Measurements from ENCODE around the gene MILR1.
A peak's percentile ranks its signal among the peaks of the same experiment; 100 is the strongest.

MILR1 gene

DNA sequence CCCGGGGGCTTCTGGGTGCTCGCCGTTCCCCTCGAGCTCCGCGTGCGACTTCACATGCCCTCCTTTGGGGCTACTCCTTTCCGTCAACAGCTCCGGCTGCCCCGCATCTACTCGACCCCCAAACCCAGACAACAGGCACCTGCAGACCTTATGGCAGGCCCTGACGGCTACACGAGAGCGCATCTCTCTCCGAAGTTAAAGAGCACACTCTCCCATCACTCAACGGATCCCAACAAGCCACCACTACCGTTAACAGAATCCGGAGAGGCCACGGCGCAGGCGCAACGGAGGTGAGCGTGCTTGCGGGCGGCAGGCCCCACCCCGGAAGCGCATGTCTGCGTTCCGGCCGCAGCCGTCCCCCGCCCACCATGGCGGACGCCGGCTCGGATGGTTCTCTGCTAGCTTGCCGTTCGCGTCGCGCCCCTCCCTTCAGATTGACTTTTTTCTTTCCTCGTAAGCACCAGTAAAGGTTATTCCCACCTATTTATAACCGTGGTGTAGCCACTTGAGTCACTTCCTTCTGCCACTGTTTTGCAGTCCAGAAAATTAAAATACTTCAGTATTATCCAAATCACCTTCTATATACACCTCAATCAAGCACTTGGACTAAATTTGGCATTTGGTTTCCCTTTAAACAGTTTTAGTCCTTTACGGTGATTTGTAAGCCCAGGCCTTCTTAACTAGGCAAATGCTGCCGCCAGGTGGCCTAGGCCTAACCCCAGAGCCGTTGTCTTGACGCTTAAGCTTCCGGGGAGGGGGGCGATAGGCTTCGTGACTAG is 48.1 kb downstream of the MILR1 start, which contains the start of gene POLG2:
TSS of gene POLG2 (minus strand) at position 269 of the 779 bp plus-strand sequence. CDS start at position 183, 86 bp downstream.
- TF ChIP-seq, protein P1, sequence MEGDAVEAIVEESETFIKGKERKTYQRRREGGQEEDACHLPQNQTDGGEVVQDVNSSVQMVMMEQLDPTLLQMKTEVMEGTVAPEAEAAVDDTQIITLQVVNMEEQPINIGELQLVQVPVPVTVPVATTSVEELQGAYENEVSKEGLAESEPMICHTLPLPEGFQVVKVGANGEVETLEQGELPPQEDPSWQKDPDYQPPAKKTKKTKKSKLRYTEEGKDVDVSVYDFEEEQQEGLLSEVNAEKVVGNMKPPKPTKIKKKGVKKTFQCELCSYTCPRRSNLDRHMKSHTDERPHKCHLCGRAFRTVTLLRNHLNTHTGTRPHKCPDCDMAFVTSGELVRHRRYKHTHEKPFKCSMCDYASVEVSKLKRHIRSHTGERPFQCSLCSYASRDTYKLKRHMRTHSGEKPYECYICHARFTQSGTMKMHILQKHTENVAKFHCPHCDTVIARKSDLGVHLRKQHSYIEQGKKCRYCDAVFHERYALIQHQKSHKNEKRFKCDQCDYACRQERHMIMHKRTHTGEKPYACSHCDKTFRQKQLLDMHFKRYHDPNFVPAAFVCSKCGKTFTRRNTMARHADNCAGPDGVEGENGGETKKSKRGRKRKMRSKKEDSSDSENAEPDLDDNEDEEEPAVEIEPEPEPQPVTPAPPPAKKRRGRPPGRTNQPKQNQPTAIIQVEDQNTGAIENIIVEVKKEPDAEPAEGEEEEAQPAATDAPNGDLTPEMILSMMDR (IDR thresholded peaks at IDR 0.05; ENCODE audit: low read depth, low read length, missing control alignments), result peak; percentile 66
- H3K4me3 ChIP-seq (ENCODE audit: low read depth, low read length), result peak within 1 kb of the TSS; percentile 64
- DNase-seq (ENCODE audit: low read depth), result peak; percentile 82
- in situ Hi-C loops (cut with HindIII; ENCODE audit: low sequenced_read_pairs), result loop anchor here (10.0 kb wide), 1 partner anchor 192 kb away; no protein-coding TSS in a partner anchor

- in situ Hi-C loops (cut with HindIII; ENCODE audit: low sequenced_read_pairs), result loop anchor here (10.0 kb wide), 1 partner anchor 193 kb away; no protein-coding TSS in a partner anchor
- DNase-seq (ENCODE audit: low read depth), result no peak
- H3K4me3 ChIP-seq (ENCODE audit: low read depth, low read length), result peak overlapping the region; percentile 64
- TF ChIP-seq, protein P1 (IDR thresholded peaks at IDR 0.05; ENCODE audit: low read depth, low read length, missing control alignments), result no peak
These were observed 48.7 kb downstream of the MILR1 start for GRCh38 chr17:64497565-64498035.

GRCh38 chr17:64498308-64499203 is 49.6 kb downstream of the MILR1 start:
- no peak for DNase-seq (ENCODE audit: low read depth)
- in situ Hi-C loops (cut with HindIII; ENCODE audit: low sequenced_read_pairs), result loop anchor here (10.0 kb wide), 1 partner anchor 194 kb away; no protein-coding TSS in a partner anchor
- no peak overlapping the region for H3K4me3 ChIP-seq (ENCODE audit: low read depth, low read length)
- TF ChIP-seq, protein P1 (IDR thresholded peaks at IDR 0.05; ENCODE audit: low read depth, low read length, missing control alignments), result no peak

- no peak for DNase-seq (ENCODE audit: low read depth)
- TF ChIP-seq, protein P1 (IDR thresholded peaks at IDR 0.05; ENCODE audit: low read depth, low read length, missing control alignments), result no peak
- in situ Hi-C loops (cut with HindIII; ENCODE audit: low sequenced_read_pairs), result loop anchor here (10.0 kb wide), 1 partner anchor 195 kb away; no protein-coding TSS in a partner anchor
- H3K4me3 ChIP-seq (ENCODE audit: low read depth, low read length), result no peak overlapping the region
These were observed 51.0 kb downstream of the MILR1 start for GRCh38 chr17:64499805-64500486.

DNA sequence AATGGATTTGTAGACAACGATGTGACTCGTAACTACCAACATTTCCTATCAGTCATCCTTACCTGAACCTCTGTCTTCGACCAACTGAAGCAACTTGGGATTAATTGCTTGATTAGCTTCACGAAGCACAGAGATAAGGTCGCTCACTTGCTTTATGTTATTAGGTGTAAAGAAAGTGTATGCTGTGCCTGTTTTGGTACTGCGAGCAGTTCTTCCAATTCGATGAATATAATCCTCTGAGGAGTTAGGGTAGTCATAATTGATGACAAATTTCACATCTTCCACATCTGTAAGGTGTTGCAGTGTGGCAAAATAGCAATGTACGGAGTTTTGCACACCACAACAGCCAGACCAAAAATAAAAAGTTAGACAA is 51.6 kb downstream of the MILR1 start:
- no peak overlapping the region for H3K4me3 ChIP-seq (ENCODE audit: low read depth, low read length)
- in situ Hi-C loops (cut with HindIII; ENCODE audit: low sequenced_read_pairs), result no loop called here
- TF ChIP-seq, protein P1 (IDR thresholded peaks at IDR 0.05; ENCODE audit: low read depth, low read length, missing control alignments), result no peak
- DNase-seq (ENCODE audit: low read depth), result no peak
